HepG2 (cell line): ENCODE results near the gene DPEP3. TPM values are rescaled to one million over a fixed set of nuclear protein-coding genes. Genes with fewer than 3 reads are reported as not detected.

ENCODE experiments used
- AGO2 ChIP-seq: fragments of 200-400 bp; formaldehyde crosslinking; optimal IDR thresholded peaks from 2 replicates; pipeline ENCODE3; 2017; ENCODE audit warnings: mild to moderate bottlenecking, low read depth, low read length, moderate library complexity
- ARHGAP35 ChIP-seq: sonication (generic); formaldehyde crosslinking; IDR thresholded peaks from 2 replicates; pipeline ENCODE4 v1.9.0; 2022; ENCODE audit warnings: mild to moderate bottlenecking, inconsistent platforms, moderate library complexity, missing genetic modification reagents, borderline replicate concordance
- ATF4 ChIP-seq, 2 experiments: fragments of 450-650 bp in 1 of 2; sonication (generic) in 1 of 2; formaldehyde crosslinking; IDR thresholded peaks; 2 replicates each; pipeline versions ENCODE4 v1.5.0 to v1.8.0; 2020 to 2022; ENCODE audit warnings: mild to moderate bottlenecking in 1 of 2, missing genetic modification reagents in 1 of 2
- CEBPG ChIP-seq: IDR thresholded peaks from 2 replicates; pipeline ENCODE4 v1.6.1; 2016
- CHD2 ChIP-seq: IDR thresholded peaks from 2 replicates; pipeline ENCODE4 v1.6.1; 2011; ENCODE audit warnings: low read depth, low read length, improper control_type of control experiment
- CREM ChIP-seq, 2 experiments: sonication (generic) in 1 of 2; formaldehyde crosslinking in 1 of 2; IDR thresholded peaks; 2 replicates each; pipeline versions ENCODE4 v1.4.0 to v1.6.1; 2016 to 2020; ENCODE audit warnings: antibody characterized with exemption in 1 of 2, mild to moderate bottlenecking in 1 of 2, missing genetic modification reagents in 1 of 2
- GTF2F1 ChIP-seq: fragments of 150-350 bp; IDR thresholded peaks from 2 replicates; pipeline ENCODE4 v1.6.1; 2014; ENCODE audit warnings: low read length
- IKZF1 ChIP-seq: fragments of 450-650 bp; IDR thresholded peaks from 2 replicates; pipeline ENCODE4 v1.7.1; 2016
- IKZF5 ChIP-seq: IDR thresholded peaks from 2 replicates; pipeline ENCODE4 v1.6.1; 2018; ENCODE audit warnings: missing genetic modification reagents, mild to moderate bottlenecking, missing compliant biosample characterization
- MAF1 ChIP-seq: sonication (generic); formaldehyde crosslinking; IDR thresholded peaks from 2 replicates; pipeline ENCODE4 v1.5.0; 2020; ENCODE audit warnings: missing genetic modification reagents, borderline replicate concordance
- NCOR1 ChIP-seq: fragments of 200-600 bp; sonication (generic); IDR thresholded peaks from 2 replicates; pipeline ENCODE4 v1.7.0; 2017; ENCODE audit warnings: antibody characterized with exemption, low read length, borderline replicate concordance
- NFYC ChIP-seq: IDR thresholded peaks from 2 replicates; pipeline ENCODE4 v1.6.1; 2016; ENCODE audit warnings: missing genetic modification reagents, missing compliant biosample characterization
- PATZ1 ChIP-seq: sonication (generic); formaldehyde crosslinking; IDR thresholded peaks from 2 replicates; pipeline ENCODE4 v1.4.0; 2020; ENCODE audit warnings: missing genetic modification reagents
- REL ChIP-seq: sonication (generic); formaldehyde crosslinking; conservative IDR thresholded peaks from 2 replicates; pipeline ENCODE4 v1.8.0; 2022; ENCODE audit warnings: mild to moderate bottlenecking, missing genetic modification reagents, moderate library complexity
- SNAPC5 ChIP-seq: sonication (generic); formaldehyde crosslinking; IDR thresholded peaks from 2 replicates; pipeline ENCODE4 v1.8.1; 2023; ENCODE audit warnings: mild to moderate bottlenecking, missing genetic modification reagents, borderline replicate concordance
- ZBTB37 ChIP-seq: sonication (generic); formaldehyde crosslinking; IDR thresholded peaks from 2 replicates; pipeline ENCODE4 v1.4.0; 2020; ENCODE audit warnings: mild to moderate bottlenecking, missing genetic modification reagents
- ZFP37 ChIP-seq: sonication (generic); formaldehyde crosslinking; IDR thresholded peaks from 2 replicates; pipeline ENCODE4 v1.4.0; 2020; ENCODE audit warnings: missing genetic modification reagents, borderline replicate concordance
- ZNF292 ChIP-seq: sonication (generic); formaldehyde crosslinking; IDR thresholded peaks from 2 replicates; pipeline ENCODE4 v1.8.1; 2022; ENCODE audit warnings: mild to moderate bottlenecking, low read depth, missing genetic modification reagents, borderline replicate concordance
- ZNF350 ChIP-seq: sonication (generic); formaldehyde crosslinking; IDR thresholded peaks from 2 replicates; pipeline ENCODE4 v1.4.0; 2020; ENCODE audit warnings: mild to moderate bottlenecking, low read depth, missing genetic modification reagents, borderline replicate concordance
- ZNF441 ChIP-seq: sonication (generic); formaldehyde crosslinking; IDR thresholded peaks from 2 replicates; pipeline ENCODE4 v1.7.0; 2021; ENCODE audit warnings: missing genetic modification reagents, borderline replicate concordance
- ZNF619 ChIP-seq: sonication (generic); formaldehyde crosslinking; IDR thresholded peaks from 2 replicates; pipeline ENCODE4 v1.4.0; 2020; ENCODE audit warnings: mild to moderate bottlenecking, missing genetic modification reagents
- ZNF629 ChIP-seq: sonication (generic); formaldehyde crosslinking; conservative IDR thresholded peaks from 2 replicates; pipeline ENCODE4 v1.5.0; 2020; ENCODE audit warnings: missing genetic modification reagents
- ZNF766 ChIP-seq: sonication (generic); formaldehyde crosslinking; IDR thresholded peaks from 2 replicates; pipeline ENCODE4 v1.5.0; 2020; ENCODE audit warnings: missing genetic modification reagents, borderline replicate concordance
- ZNF773 ChIP-seq: sonication (generic); formaldehyde crosslinking; IDR thresholded peaks from 2 replicates; pipeline ENCODE4 v1.4.0; 2020; ENCODE audit warnings: missing genetic modification reagents, borderline replicate concordance
- polyA plus RNA-seq, 8 experiments: library from polyadenylated mRNA; depleted of rRNA in 3 of 8; stranded (reverse) in 7 of 8; unstranded in 1 of 8; fragments of >200 nt; fragmentation: Illumina TruSeq in 4 of 8; extraction: Trizol in 4 of 8; gene quantifications; 2 replicates each; pipeline versions ENCODE4 v1.2.1 to v1.2.3, GENCODE V29; 2011 to 2016; ENCODE audit warnings: low read depth in 4 of 8, missing spikeins in 1 of 8, mixed read lengths in 1 of 8; ENCODE audit not compliant: insufficient read depth in 1 of 8
- total RNA-seq, 5 experiments: library from RNA; depleted of rRNA; stranded (reverse); fragments of >200 nt; fragmentation: Illumina TruSeq; extraction: Trizol; gene quantifications; 2 replicates each; pipeline ENCODE4 v1.2.3, GENCODE V29; 2016; ENCODE audit warnings: low read depth in 1 of 5

Gene DPEP3
- total and polyA plus RNA-seq, 2 of the 13 experiments (the other 11 are each of a cell fraction or from before 2014, with no cell fraction given) = not detected

GRCh38 chr16:67968400-67969253, 11.7 kb downstream of the DPEP3 start, which contains the start of gene SLC12A4 (continued):
- no peak for TF ChIP-seq ATF4 (CRISPR knock-in tag; IDR thresholded peaks at IDR 0.05)
- peak; percentile 12 for TF ChIP-seq AGO2
- peak; percentile 77 for TF ChIP-seq ZNF350
- no peak for TF ChIP-seq ZFP37 (CRISPR knock-in tag)
- TF ChIP-seq ZNF773 (CRISPR knock-in tag) = peak; percentile 67; the same call in 1 of the 2 replicates
- TF ChIP-seq ZNF629 (CRISPR knock-in tag) = 0 out of 2 replicates have a peak, but pooled peaks have one; percentile 27
- no peak for TF ChIP-seq MAF1 (CRISPR knock-in tag)
- peak; percentile 82 for TF ChIP-seq ZNF292 (CRISPR knock-in tag)
- TF ChIP-seq REL (CRISPR knock-in tag) = 0 out of 2 replicates have a peak, but pooled peaks have one; percentile 26
- TF ChIP-seq ZBTB37 (CRISPR knock-in tag) = 0 out of 2 replicates have a peak, but pooled peaks have one; percentile 39
- TF ChIP-seq GTF2F1 = no peak
- TF ChIP-seq NFYC = 0 out of 2 replicates have a peak, but pooled peaks have one; percentile 24
- TF ChIP-seq SNAPC5 (CRISPR knock-in tag) = peak; percentile 80
- peak; percentile 27 for TF ChIP-seq CEBPG (CRISPR knock-in tag)
- no peak for TF ChIP-seq IKZF1
- peak; percentile 51; the same call in 1 of the 2 replicates for TF ChIP-seq ARHGAP35 (CRISPR knock-in tag)
- TF ChIP-seq ZNF619 (CRISPR knock-in tag) = peak; percentile 90
- TF ChIP-seq NCOR1 = no peak; the same call in 1 of the 2 replicates
- TF ChIP-seq CHD2 = no peak
- no peak for TF ChIP-seq CREM (IDR thresholded peaks at IDR 0.05)
- no peak for TF ChIP-seq CREM (CRISPR knock-in tag; IDR thresholded peaks at IDR 0.05)
- no peak; the same call in 1 of the 2 replicates for TF ChIP-seq ZNF441 (CRISPR knock-in tag)
- peak; percentile 98 for TF ChIP-seq PATZ1 (CRISPR knock-in tag)
- TF ChIP-seq ZNF766 (CRISPR knock-in tag) = peak; percentile 53; the same call in 1 of the 2 replicates
- peak; percentile 89 for TF ChIP-seq IKZF5
